ENCODE measurements around the gene CLEC11A.
"Not testable (repeated sequence)": the region's sequence is repeated elsewhere in the genome, so short reads cannot be mapped to it uniquely, and the experiment has no call there.

CLEC11A gene

DNA sequence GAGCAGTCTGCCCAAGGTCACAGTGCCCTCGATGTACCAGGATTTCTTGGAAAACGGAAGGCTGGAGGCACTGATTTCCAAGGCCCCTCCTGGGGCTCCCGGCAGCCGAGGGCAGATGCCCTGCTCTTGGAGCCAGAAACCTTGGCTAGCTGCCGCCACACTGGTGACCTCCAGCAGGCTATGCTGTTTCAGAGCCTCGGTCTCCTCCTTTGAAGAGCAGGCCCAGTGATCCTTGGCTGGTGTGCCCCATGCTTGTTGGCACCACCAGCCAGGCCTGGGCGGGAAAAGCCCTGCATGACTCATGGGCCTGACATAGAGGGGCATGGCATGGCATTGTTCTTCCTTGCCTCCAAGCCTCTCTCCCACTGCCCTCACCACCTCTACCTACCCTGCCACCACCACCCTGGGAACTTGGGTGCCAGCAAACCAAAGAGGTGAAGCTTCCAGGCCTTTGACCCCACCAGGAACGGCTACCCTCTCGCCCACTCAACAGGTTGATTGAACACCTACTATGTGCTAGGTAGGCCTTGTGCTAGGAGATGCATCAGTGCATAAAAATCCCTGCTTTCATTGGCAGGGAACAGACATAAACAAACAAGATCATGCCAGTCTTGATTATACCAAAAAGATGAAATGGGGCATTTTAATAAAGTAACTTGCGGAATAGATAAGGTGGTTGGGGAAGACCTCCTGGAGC, 1.6 kb upstream of the CLEC11A start:
- no peak for DNase-seq (ENCODE audit: low spot score)

GRCh38 chr19:50722201-50723013, 757 bp upstream of the CLEC11A start:
- peak; percentile 57 for DNase-seq (ENCODE audit: low spot score)

DNA sequence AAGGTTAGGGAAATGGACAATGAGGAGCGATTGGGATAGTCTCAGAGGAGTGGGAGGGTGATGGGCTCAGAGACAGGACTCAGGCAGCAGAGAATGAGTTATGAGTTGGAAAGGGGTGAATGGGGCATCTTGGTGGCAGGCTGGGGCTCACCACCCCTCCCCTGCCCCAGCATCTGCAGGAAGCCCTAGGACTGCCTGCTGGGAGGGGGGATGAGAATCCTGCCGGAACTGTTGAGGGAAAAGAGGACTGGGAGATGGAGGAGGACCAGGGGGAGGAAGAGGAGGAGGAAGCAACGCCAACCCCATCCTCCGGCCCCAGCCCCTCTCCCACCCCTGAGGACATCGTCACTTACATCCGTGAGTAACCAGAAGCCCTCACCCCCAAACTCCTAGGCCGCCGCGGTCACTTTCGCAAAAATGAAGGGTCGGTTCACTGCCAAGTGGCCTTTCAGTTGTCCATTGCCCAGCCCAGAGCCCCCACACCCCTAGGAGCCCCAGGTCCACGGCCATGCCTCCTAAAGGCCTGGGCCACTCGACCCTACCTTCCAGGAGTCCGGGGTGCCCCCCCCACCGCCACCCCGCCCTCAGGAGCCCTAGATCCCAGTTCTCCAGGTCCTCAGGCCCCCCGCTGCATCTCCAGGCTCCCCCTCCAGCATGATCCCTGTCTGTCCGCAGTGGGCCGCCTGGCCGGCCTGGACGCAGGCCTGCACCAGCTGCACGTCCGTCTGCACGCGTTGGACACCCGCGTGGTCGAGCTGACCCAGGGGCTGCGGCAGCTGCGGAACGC, 764 bp downstream of the CLEC11A start:
- DNase-seq (ENCODE audit: low spot score), result no peak

DNA sequence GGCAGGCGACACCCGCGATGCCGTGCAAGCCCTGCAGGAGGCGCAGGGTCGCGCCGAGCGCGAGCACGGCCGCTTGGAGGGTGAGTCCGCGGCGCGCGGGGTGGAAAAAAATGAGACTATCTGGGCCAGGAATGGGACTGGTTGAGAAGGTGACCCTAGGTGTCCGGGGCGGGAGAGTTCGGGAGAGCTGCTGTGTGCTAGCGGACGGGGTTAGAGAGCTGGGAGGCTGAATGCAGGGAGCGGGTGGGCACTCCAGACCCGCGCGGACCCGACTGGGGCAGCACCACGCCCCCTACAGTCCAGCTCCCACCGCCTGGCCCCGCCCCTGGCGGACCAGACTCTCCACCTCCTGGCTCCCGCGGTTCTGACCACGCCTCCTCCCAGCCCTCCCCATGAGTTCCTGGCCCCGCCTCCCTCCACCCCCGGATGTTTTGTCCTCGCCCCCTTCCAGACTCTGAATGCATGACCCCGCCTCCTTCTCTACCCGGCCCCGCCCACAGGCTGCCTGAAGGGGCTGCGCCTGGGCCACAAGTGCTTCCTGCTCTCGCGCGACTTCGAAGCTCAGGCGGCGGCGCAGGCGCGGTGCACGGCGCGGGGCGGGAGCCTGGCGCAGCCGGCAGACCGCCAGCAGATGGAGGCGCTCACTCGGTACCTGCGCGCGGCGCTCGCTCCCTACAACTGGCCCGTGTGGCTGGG, 1.5 kb downstream of the CLEC11A start:
- DNase-seq (ENCODE audit: low spot score), result peak; percentile 94

DNA sequence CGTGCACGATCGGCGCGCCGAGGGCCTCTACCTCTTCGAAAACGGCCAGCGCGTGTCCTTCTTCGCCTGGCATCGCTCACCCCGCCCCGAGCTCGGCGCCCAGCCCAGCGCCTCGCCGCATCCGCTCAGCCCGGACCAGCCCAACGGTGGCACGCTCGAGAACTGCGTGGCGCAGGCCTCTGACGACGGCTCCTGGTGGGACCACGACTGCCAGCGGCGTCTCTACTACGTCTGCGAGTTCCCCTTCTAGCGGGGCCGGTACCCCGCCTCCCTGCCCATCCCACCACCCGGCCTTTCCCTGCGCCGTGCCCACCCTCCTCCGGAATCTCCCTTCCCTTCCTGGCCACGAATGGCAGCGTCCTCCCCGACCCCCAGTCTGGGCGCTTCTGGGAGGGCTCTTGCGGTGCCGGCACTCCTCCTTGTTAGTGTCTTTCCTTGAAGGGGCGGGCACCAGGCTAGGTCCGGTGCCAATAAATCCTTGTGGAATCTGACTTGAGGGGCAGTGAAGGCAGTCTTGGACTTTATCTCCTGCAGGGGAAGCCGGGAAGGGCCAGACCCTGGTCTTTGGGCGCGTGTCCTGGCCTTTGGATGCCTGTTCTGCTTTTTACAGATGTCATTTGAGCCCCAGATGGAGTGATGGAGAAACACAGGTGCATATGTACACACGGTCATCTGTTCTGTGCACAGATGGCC, 2.2 kb downstream of the CLEC11A start:
- no peak for DNase-seq (ENCODE audit: low spot score)

- no peak for DNase-seq (ENCODE audit: low spot score)
Measured at GRCh38 chr19:50725911-50726230, 2.7 kb downstream of the CLEC11A start.

GRCh38 chr19:50728084-50728737, 5.0 kb downstream of the CLEC11A start:
- peak; percentile 88 for DNase-seq (ENCODE audit: low spot score)

GRCh38 chr19:50729894-50730293, 6.7 kb downstream of the CLEC11A start:
- DNase-seq (ENCODE audit: low spot score), result no peak

- DNase-seq (ENCODE audit: low spot score), result no peak
Measured at GRCh38 chr19:50735869-50736268, 12.7 kb downstream of the CLEC11A start.

DNA sequence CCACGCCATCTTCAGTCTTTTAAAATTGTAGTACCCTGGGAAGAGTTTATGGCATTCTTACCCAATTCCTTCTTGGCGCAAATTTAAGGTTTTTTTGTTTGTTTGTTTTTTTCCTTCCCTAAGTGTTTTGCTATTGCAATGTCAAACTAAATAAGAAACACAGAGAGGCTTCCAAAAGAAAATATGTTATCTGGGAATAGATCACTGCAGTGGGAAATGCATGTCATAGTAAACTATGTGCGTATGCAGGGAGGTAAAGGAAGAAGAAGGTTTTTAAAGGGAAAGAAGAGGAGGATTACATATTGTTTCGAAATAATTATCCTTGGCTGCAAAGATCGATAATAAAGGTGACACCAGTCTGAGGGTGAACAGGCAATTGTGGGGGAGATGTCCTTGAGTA, 13.2 kb downstream of the CLEC11A start:
- no peak for DNase-seq (ENCODE audit: low spot score)

GRCh38 chr19:50739132-50739913, 16.2 kb downstream of the CLEC11A start:
- no peak for DNase-seq (ENCODE audit: low spot score)

DNA sequence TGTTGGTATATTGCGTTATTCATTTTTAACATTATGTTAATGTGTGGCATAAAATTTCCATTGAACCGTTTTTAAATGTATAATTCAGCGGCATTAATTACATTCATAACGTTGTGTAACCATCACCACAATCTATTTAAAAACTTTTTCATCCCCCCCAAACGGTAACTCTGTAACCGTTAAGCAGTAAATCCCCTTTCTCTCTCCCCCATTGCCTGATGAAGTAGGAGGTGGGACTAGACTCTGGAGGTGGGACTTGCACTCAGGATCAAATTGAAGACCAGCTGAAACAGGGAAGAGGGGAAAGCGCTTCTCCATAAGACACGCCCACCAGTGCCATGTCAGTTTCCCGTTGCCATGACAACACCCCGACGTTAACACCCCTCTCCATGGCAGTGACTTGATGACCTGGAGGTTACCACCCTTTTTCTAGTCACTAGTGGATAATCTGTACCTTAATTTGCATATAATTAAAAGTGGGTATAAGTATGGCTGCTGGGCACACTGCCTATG, 16.8 kb downstream of the CLEC11A start:
- DNase-seq (ENCODE audit: low spot score), result no peak

- no peak for DNase-seq (ENCODE audit: low spot score)
Measured at GRCh38 chr19:50741179-50741933, 18.2 kb downstream of the CLEC11A start.

- no peak for DNase-seq (ENCODE audit: low spot score)
Measured at GRCh38 chr19:50743537-50743936, 20.4 kb downstream of the CLEC11A start.

GRCh38 chr19:50745221-50745620, 22.1 kb downstream of the CLEC11A start:
- no peak for DNase-seq (ENCODE audit: low spot score)

DNA sequence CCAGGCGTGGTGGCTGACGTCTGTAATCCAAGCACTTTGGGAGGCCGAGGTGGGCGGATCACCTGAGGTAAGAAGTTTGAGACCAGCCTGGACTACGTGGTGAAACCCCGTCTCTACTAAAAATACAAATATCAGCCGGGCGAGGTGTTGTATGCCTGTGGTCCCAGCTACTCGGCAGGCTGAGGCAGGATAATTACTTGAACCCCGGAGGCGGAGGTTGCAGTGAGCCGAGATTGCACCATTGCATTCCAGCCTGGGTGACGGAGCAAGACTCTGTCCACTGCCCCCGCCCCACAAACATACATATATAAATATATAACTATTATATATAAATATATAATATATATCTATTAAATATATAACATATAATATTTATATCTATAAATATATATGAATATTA, 24.0 kb downstream of the CLEC11A start:
- DNase-seq (ENCODE audit: low spot score), result not testable (repeated sequence)

DNA sequence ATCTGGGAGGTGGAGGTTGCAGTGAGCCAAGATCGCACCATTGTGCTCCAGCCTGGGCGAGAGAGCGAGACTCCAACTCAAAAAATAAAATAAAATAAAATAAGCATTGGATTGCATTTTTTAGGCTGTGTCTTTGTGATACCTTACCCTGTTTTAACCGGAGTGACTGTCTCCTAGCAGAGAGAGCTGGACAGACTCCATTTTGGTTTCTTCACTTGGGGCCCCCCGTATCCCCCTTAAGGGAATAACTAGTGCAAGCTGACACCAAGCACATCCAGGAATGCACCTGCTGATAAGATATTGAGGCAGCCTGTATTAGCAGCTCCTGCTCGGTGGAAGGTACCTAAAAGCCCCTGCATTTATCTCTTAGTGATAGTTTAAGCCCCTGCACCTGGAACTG, 26.3 kb downstream of the CLEC11A start:
- DNase-seq (ENCODE audit: low spot score), result no peak

DNA sequence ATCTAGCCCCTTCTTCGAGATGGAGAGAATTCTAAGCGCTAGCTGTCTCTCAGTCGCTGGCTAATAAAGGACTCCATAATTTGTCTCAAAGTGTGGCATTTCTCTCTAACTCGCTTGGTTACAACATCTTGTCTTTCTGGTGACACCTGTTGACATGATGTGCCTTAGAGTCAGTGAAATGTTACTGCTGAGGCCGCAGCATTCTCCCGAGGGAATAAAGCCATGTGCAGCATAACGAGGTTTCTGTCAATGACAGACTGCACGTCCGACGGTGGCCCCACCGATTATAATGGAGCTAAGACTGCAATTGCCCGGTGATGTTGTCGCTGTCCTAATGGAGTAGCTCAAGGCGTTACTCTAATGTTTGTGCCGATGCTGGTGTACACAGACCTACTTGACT, 26.8 kb downstream of the CLEC11A start:
- DNase-seq (ENCODE audit: low spot score), result peak; percentile 26

DNA sequence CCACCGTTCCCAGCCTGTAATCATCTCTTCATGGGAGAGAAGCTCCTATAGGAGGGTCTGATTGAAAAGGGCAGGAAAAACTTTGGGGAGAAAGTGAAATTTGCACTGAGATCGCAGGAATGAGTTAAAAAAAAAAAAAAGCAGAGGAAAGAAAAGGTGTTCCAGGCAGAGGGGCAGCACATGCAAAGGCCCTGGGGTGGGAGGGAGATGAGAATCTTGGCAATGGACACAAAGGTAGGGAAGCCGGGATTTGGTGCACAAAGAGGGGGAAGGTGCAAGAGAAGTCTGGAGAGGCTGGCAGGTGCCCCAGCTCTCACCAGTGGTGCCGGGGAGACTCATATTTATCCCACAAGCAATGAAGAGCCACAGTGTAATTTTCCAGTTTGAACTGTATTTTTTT, 30.7 kb downstream of the CLEC11A start:
- DNase-seq (ENCODE audit: low spot score), result no peak
